DND-41 (cell line): ENCODE results near the gene NPBWR2.

Experiments
- CTCF ChIP-seq: IDR thresholded peaks from 2 replicates; pipeline ENCODE4 v1.5.1; 2012; ENCODE audit warnings: borderline replicate concordance, low read length, moderate library complexity, mild to moderate bottlenecking; ENCODE audit not compliant: poor library complexity, severe bottlenecking; ENCODE audit errors: extremely low read depth
- EZH2 ChIP-seq: IDR thresholded peaks from 3 replicates; pipeline ENCODE4 v1.6.1; 2012; ENCODE audit warnings: borderline replicate concordance, low read depth, mild to moderate bottlenecking, moderate library complexity, low read length, inconsistent platforms; ENCODE audit not compliant: severe bottlenecking

DNA sequence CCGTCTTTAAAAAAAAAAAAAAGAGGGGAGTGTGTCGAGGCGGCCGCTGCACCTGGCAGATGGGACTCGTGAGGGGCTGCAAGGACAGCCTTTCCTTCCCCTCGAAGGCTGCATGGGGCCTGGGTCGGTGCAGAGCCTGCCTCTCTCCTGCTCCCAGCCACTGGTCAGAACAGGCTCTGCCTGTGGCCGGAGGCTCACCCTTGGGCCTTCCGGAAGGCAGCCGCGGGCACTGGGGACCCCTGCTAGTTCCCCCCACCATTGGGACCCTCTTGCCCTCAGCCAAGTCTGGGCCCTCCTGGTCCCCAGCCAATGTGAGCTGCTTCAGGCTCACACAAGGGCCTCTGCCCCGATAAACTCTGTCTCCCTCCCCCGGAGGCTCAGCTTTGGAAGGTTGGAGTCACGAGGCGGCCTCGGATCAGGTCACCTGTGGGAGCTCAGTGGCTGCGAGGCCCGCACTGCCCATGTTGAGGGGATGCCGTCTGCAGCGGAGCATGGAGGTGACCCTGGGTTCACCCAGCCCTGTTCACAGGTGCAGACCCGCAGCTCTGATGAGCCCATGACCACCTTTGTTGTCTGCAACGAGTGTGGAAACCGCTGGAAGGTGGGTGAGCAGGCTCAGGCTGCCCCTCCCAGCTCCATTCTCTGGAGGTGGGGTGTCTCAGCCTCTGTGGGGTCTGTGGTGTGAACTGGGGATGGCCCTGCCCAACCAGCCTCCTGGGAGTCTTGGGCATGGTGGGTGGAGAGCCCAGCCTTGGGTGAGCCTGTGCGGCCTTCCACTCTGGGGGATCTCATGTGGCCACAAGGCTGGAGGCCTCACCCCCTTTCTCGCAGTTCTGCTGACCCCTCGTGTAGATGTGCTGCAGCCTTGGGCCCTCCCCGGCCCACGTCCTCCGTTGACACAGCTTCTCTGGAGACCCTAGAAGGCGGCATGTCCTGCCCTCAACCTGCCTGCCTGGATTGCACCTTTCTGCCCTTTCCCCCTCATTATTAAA, 35.7 kb downstream of the NPBWR2 start:
- TF ChIP-seq CTCF (no peak), EZH2 (no peak)
